K562 (cell line): ENCODE data around the gene EXD2.

ENCODE experiments used
- BHLHE40 ChIP-seq: IDR thresholded peaks from 2 replicates; pipeline ENCODE4 v1.6.1; 2011; ENCODE audit warnings: low read length, improper control_type of control experiment
- DPF2 ChIP-seq: fragments of 450-650 bp; IDR thresholded peaks from 2 replicates; pipeline ENCODE4 v1.6.1; 2016
- HDAC2 ChIP-seq: fragments of 450-650 bp; IDR thresholded peaks from 2 replicates; pipeline ENCODE4 v1.6.1; 2016; ENCODE audit warnings: mild to moderate bottlenecking
- JUN ChIP-seq, 2 experiments: sonication (generic) in 1 of 2; formaldehyde crosslinking in 1 of 2; IDR thresholded peaks; 2 replicates each; pipeline versions ENCODE4 v1.6.1 to v1.8.0; 2012 to 2022; ENCODE audit warnings: borderline replicate concordance in 2 of 2, mild to moderate bottlenecking in 2 of 2, improper control_type of control experiment in 1 of 2, low read depth in 1 of 2, low read length in 1 of 2, missing genetic modification reagents in 1 of 2
- MXI1 ChIP-seq: IDR thresholded peaks from 2 replicates; pipeline ENCODE4 v1.6.1; 2011; ENCODE audit warnings: low read depth, mild to moderate bottlenecking, improper control_type of control experiment, low read length
- NCOA2 ChIP-seq, 2 experiments: fragments of 450-650 bp; IDR thresholded peaks; 2 replicates each; pipeline ENCODE4 v1.6.1; 2018; ENCODE audit warnings: mild to moderate bottlenecking in 2 of 2, moderate library complexity in 1 of 2; ENCODE audit not compliant: partially characterized antibody in 2 of 2
- NFIC ChIP-seq: fragments of 450-650 bp; IDR thresholded peaks from 2 replicates; pipeline ENCODE4 v1.6.1; 2017; ENCODE audit warnings: mild to moderate bottlenecking, inconsistent platforms
- POLR2AphosphoS5 ChIP-seq: IDR thresholded peaks from 2 replicates; pipeline ENCODE4 v1.6.1; 2011; ENCODE audit warnings: mild to moderate bottlenecking, low read depth, low read length, moderate library complexity; ENCODE audit not compliant: control insufficient read depth, insufficient read depth
- TEAD1 ChIP-seq, 2 experiments: fragments of 450-650 bp in 1 of 2; sonication (generic) in 1 of 2; formaldehyde crosslinking; IDR thresholded peaks; 2 replicates each; pipeline versions ENCODE4 v1.4.0 to v1.8.0; 2020 to 2022; ENCODE audit warnings: mild to moderate bottlenecking in 2 of 2, missing genetic modification reagents in 1 of 2
- TEAD4 ChIP-seq, 2 experiments: sonication (generic) in 1 of 2; formaldehyde crosslinking in 1 of 2; IDR thresholded peaks; 2 replicates each; pipeline versions ENCODE4 v1.6.1 to v1.8.0; 2012 to 2022; ENCODE audit warnings: borderline replicate concordance in 1 of 2, inconsistent platforms in 1 of 2, low read length in 1 of 2, mild to moderate bottlenecking in 1 of 2, missing genetic modification reagents in 1 of 2
- ZNF121 ChIP-seq: sonication (generic); formaldehyde crosslinking; conservative IDR thresholded peaks from 2 replicates; pipeline ENCODE4 v1.8.0; 2022; ENCODE audit warnings: missing genetic modification reagents
- TF ChIP-seq, protein P1 (sequence below), 2 experiments: fragments of 450-650 bp in 1 of 2; sonication (generic) in 1 of 2; formaldehyde crosslinking in 1 of 2; IDR thresholded peaks; 2 replicates each; pipeline versions ENCODE4 v1.7.1 to v1.9.0; 2016 to 2022; ENCODE audit warnings: inconsistent platforms in 1 of 2, mild to moderate bottlenecking in 1 of 2, missing genetic modification reagents in 1 of 2
- TF ChIP-seq, protein P2 (sequence below), 3 experiments: IDR thresholded peaks in 2 of 3; conservative IDR thresholded peaks in 1 of 3; 2 replicates each; pipeline ENCODE4 v1.5.1; 2011 to 2012; ENCODE audit warnings: low read length in 3 of 3, mild to moderate bottlenecking in 3 of 3, control low read depth in 2 of 3, improper control_type of control experiment in 1 of 3, inconsistent platforms in 1 of 3, low read depth in 1 of 3, mixed read lengths in 1 of 3, moderate library complexity in 1 of 3; ENCODE audit not compliant: insufficient read depth in 2 of 3
- TF ChIP-seq, protein P3 (sequence below): sonication (generic); formaldehyde crosslinking; IDR thresholded peaks from 2 replicates; pipeline ENCODE4 v1.8.1; 2023; ENCODE audit warnings: mild to moderate bottlenecking, missing genetic modification reagents

DNA sequence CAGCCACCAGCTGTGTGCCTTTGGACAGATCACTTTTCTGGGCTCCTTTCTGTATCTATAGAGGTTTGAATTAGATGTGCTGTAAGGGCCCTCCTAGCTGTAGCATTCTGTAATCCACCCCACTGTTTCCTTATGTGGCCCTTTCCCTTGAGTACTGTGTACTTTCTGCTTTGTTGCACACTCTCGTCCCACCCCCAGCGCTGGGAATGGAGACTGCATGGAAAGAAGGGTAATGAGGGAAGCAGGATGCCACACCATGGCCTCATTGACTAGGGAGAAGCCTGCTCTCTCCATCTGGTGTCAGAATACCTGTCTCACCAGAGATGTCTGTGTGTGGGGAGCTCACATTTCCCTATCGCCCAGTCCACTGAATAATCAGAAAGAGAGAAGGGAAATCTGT is 55.0 kb downstream of the EXD2 start:
- TF ChIP-seq, protein P1, sequence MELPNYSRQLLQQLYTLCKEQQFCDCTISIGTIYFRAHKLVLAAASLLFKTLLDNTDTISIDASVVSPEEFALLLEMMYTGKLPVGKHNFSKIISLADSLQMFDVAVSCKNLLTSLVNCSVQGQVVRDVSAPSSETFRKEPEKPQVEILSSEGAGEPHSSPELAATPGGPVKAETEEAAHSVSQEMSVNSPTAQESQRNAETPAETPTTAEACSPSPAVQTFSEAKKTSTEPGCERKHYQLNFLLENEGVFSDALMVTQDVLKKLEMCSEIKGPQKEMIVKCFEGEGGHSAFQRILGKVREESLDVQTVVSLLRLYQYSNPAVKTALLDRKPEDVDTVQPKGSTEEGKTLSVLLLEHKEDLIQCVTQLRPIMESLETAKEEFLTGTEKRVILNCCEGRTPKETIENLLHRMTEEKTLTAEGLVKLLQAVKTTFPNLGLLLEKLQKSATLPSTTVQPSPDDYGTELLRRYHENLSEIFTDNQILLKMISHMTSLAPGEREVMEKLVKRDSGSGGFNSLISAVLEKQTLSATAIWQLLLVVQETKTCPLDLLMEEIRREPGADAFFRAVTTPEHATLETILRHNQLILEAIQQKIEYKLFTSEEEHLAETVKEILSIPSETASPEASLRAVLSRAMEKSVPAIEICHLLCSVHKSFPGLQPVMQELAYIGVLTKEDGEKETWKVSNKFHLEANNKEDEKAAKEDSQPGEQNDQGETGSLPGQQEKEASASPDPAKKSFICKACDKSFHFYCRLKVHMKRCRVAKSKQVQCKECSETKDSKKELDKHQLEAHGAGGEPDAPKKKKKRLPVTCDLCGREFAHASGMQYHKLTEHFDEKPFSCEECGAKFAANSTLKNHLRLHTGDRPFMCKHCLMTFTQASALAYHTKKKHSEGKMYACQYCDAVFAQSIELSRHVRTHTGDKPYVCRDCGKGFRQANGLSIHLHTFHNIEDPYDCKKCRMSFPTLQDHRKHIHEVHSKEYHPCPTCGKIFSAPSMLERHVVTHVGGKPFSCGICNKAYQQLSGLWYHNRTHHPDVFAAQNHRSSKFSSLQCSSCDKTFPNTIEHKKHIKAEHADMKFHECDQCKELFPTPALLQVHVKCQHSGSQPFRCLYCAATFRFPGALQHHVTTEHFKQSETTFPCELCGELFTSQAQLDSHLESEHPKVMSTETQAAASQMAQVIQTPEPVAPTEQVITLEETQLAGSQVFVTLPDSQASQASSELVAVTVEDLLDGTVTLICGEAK (IDR thresholded peaks at IDR 0.05): no peak
- TF ChIP-seq, protein P1 (CRISPR knock-in tag; IDR thresholded peaks at IDR 0.05): no peak
- no peak for TF ChIP-seq MXI1
- no peak for TF ChIP-seq DPF2
- no peak for TF ChIP-seq BHLHE40
- TF ChIP-seq JUN (IDR thresholded peaks at IDR 0.05; ENCODE audit: borderline replicate concordance, low read depth, low read length): no peak
- TF ChIP-seq JUN (CRISPR knock-in tag; IDR thresholded peaks at IDR 0.05; ENCODE audit: borderline replicate concordance): no peak
- no peak for TF ChIP-seq NFIC
- no peak for TF ChIP-seq ZNF121 (CRISPR knock-in tag)
- TF ChIP-seq POLR2AphosphoS5: no peak
- TF ChIP-seq HDAC2: no peak
- TF ChIP-seq, protein P2, sequence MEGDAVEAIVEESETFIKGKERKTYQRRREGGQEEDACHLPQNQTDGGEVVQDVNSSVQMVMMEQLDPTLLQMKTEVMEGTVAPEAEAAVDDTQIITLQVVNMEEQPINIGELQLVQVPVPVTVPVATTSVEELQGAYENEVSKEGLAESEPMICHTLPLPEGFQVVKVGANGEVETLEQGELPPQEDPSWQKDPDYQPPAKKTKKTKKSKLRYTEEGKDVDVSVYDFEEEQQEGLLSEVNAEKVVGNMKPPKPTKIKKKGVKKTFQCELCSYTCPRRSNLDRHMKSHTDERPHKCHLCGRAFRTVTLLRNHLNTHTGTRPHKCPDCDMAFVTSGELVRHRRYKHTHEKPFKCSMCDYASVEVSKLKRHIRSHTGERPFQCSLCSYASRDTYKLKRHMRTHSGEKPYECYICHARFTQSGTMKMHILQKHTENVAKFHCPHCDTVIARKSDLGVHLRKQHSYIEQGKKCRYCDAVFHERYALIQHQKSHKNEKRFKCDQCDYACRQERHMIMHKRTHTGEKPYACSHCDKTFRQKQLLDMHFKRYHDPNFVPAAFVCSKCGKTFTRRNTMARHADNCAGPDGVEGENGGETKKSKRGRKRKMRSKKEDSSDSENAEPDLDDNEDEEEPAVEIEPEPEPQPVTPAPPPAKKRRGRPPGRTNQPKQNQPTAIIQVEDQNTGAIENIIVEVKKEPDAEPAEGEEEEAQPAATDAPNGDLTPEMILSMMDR (IDR thresholded peaks at IDR 0.05 in 2 of 3, conservative IDR thresholded peaks at IDR 0.05 in 1 of 3; ENCODE audit: insufficient read depth in 2 of 3, low read depth in 1 of 3, low read length in 3 of 3): no peak
- TF ChIP-seq TEAD1 (CRISPR knock-in tag; IDR thresholded peaks at IDR 0.05): no peak
- TF ChIP-seq, protein P3, sequence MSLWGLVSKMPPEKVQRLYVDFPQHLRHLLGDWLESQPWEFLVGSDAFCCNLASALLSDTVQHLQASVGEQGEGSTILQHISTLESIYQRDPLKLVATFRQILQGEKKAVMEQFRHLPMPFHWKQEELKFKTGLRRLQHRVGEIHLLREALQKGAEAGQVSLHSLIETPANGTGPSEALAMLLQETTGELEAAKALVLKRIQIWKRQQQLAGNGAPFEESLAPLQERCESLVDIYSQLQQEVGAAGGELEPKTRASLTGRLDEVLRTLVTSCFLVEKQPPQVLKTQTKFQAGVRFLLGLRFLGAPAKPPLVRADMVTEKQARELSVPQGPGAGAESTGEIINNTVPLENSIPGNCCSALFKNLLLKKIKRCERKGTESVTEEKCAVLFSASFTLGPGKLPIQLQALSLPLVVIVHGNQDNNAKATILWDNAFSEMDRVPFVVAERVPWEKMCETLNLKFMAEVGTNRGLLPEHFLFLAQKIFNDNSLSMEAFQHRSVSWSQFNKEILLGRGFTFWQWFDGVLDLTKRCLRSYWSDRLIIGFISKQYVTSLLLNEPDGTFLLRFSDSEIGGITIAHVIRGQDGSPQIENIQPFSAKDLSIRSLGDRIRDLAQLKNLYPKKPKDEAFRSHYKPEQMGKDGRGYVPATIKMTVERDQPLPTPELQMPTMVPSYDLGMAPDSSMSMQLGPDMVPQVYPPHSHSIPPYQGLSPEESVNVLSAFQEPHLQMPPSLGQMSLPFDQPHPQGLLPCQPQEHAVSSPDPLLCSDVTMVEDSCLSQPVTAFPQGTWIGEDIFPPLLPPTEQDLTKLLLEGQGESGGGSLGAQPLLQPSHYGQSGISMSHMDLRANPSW: no peak
- TF ChIP-seq NCOA2 (IDR thresholded peaks at IDR 0.05; ENCODE audit: partially characterized antibody in 2 of 2): no peak
- TF ChIP-seq TEAD4 (IDR thresholded peaks at IDR 0.05; ENCODE audit: low read length): no peak
- no peak for TF ChIP-seq TEAD4 (CRISPR knock-in tag; IDR thresholded peaks at IDR 0.05; ENCODE audit: borderline replicate concordance)
